Measurements from ENCODE around the gene SEM1.
"Not testable (repeated sequence)": the region's sequence is repeated elsewhere in the genome, so short reads cannot be mapped to it uniquely, and the experiment has no call there.

The SEM1 gene

DNA sequence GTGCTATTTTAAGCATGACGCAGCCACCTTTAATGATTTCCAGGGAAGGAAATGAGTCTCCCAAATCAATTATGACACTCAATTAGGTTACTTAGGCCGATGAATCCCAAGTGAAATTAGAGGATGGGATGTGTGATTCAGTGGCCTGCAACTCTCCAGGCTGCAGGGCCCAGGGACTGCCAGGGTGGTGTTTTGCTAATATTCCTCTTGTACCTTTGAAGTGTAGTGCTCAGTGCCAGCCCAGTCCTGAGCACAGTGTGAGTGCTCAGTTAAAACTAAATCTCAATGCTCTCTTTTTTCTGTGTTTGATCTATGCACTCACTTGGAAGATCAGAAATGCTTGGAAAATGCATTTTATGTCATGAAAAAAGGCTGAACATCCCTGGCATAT, 51.6 kb downstream of the SEM1 start:
- no peak for DNase-seq

DNA sequence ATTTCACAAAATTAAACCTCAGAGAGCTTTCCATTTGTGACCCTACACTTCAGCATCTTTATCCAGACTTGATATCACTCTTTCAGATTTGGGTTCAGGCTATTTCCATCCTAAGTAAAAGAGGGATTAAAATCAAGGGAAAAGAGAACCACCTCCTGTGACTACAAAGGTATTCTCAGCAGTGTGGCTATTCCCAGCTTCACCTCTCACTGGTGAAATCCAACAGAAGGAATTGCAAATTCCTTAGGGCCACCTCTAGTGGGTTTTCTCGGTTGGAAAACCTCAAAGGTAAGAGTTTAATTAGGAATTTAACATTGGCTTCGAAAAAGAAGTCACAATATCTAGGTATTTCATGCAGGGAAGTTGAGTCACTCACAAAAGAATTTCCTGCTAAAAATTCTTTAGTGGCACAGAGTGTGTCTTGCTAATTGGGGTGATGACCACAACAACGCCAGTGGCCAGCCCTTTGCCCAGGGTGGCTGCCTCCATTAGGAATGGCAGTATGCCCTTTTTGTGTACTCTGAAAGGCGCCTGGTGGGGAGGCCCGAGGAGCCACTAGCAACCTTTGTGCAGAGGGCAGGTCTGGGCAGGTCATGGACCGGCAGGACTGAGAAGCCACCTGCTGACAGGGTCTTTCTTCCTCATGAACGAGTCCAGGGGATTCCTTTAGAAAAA, 52.2 kb downstream of the SEM1 start:
- DNase-seq = no peak

DNA sequence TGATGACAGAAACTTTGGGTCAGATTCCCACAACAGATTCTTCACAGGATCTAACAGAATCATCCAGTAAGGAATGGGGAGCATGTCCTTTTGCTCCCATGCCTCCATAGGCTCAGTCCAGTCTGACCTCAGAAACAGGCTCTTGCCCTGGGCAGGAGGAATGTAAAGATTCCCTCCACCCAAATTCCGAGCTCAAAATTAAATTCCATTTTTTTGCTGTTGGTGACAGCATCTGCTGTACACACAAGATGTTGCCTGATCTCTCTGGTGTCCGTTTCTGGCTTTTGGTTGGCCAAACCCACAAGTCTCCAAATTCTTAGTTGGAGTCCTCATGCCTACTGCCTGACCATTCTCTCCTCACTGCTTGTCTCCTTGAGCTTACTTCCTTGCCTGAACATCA, 53.7 kb downstream of the SEM1 start:
- no peak for DNase-seq

DNA sequence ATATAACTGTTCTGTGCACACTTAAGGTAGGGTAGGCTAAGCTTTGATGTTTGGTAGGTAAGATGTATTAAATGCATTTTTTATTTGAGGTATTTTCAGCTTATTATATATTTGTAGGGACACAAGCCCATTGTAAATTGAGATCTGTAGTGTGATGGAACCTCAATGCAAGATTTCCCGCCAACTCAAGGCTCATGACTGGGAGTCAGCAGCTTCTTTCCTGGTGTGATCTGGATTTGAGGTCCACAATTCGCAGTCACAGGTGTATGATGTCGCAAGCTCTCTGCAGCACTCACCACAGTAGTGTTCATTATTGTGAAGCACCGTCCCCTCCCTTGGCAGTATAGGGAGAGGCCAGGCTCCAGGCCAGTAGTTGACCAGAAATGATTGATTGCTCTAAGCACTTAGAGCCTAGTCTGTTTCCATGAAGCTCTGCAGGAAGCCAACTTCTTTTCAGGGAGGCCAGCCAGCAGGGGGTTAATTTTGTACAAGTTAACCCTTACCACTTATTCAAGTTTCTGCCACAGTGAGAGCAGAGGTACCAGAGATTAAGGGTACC, 54.9 kb downstream of the SEM1 start:
- no peak for DNase-seq

DNA sequence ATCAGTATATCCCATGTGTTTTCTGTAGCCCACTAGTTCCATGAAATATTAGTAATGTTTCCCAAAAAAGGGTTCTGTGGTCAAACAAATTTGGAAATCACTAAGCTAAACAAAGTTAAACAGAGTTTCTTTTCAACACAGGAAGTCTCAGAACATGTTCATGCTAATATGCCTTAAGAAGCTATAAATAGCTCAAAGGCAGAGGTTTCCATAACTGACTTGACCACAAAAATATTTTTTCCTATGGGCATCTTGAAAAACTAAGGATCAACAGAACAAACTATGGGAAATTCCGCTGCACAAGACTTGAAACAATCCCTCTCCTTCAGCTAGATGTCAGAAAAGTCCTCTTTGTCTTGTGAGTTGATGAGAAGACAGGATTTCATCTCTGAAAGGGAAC, 59.7 kb downstream of the SEM1 start:
- DNase-seq = no peak

DNA sequence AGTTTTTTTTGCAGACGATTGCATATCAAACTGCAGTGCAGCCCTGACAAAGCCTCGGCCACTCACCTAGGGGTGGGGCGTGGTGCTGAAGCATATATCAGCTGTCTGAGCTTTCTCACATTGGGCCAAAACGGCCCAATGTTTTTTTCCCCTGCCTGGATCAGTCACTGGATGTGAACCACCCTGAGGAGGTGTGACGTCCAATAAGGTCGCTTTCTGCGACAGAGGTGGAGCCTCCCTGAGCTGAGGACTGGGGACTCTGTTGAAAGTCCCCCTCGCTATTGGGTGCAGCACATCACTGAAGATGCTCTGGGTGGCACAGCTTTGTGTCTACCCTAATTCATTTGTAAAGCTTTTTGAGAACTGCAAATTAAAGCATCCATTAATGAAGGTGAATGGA, 60.9 kb downstream of the SEM1 start:
- no peak for DNase-seq

DNA sequence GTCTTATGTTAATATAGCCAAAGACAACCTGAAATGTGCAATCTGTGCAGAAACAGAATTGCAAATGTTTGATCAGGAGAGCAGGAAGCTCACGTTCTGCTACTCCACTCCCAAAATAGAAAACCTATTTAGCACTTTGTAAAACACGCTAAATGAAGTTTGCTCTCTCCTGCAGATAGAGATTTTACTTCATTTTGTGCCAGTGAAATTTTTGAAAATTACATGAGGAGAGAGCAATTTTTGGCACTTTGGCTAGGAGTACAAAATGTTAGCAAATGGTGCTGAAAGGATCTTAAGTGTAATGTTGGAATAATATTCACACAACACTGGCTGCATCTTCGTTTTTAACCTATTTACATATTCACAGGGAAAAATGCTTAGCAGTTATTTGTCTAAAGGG, 61.9 kb downstream of the SEM1 start:
- DNase-seq = no peak

DNA sequence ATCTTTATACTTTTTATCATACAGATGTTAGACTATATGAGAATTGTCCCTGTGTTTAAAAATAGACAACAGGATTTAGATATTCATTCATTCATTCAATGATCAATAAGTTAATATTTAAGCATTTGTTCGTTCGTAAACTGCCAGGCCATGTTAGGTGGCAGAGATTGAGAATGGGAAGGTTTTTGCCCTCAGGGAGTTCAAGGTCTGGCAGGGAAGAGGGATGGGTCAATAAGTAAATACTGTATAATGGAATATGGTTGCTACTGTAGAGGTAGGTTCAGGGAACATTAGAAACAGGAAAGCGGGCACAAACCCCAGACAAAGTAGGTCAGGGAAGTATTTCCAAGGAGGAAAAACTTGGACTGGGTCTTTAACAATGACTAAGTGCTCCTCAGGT, 64.6 kb downstream of the SEM1 start:
- no peak for DNase-seq

DNA sequence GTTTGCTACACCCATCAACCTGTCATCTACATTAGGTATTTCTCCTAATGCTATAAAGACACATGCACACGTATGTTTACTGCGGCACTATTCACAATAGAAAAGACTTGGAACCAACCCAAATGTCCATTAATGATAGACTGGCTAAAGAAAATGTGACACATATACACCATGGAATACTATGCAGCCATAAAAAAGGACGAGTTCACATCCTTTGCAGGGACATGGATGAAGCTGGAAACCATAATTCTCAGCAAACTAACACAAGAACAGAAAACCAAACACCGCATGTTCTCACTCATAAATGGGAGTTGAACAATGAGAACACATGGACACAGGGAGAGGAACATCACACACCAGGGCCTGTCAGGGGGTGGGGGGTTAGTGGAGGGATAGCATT, 66.2 kb downstream of the SEM1 start:
- DNase-seq = not testable (repeated sequence)

DNA sequence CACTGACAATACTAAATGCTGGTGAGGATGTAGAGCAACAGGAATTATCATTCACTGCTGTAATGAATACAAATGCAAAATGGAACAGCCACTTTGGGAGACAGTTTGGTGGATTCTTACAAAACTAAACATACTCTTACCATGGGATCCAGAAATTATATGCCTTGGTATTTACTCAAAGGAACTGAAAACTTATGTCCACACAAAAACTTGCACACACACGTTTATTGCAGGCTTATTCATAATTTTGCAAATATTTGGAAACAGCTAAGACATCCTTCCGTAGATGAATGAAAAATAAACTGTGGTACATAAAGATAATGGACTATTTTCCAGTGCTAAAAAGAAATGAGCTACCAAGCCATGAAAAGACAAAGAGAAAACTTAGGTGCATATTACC, 69.6 kb downstream of the SEM1 start:
- DNase-seq = no peak

All from GDM1 (cell line).